Measurements from ENCODE around the gene GPC6. TPM values are rescaled to one million over a fixed set of nuclear protein-coding genes. Genes with fewer than 3 reads are reported as not detected.

Gene GPC6
- polyA plus RNA-seq, 1 of the 3 experiments (the other 2 are of a cell fraction): 6.7 TPM

DNA sequence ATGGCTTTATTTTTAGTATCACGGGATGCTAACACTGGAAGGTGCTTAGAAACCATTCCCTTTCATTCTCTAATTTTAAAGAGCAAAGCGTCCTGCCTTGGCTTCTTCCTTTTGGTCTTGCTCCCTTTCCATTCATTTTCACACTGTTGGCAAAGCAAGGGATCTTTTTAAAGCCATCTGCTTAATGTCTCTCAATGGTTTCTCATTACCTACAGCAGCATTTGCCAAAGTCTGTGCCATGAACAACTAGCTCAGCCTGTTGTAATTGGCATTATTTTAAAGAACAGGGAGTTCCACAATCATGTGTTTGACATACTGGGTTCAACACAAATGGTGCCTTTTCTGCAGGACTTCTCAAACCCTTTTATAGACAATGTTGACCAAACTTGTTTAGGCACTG, 444.3 kb downstream of the GPC6 start (continued):
- TF ChIP-seq, protein P1, sequence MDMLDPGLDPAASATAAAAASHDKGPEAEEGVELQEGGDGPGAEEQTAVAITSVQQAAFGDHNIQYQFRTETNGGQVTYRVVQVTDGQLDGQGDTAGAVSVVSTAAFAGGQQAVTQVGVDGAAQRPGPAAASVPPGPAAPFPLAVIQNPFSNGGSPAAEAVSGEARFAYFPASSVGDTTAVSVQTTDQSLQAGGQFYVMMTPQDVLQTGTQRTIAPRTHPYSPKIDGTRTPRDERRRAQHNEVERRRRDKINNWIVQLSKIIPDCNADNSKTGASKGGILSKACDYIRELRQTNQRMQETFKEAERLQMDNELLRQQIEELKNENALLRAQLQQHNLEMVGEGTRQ (IDR thresholded peaks at IDR 0.05; ENCODE audit: borderline replicate concordance, low read depth, low read length): no peak
- TF ChIP-seq TAF1 (IDR thresholded peaks at IDR 0.05; ENCODE audit: borderline replicate concordance, low read depth, low read length) (no peak), MXI1 (IDR thresholded peaks at IDR 0.05; ENCODE audit: low read depth, low read length) (no peak)

DNA sequence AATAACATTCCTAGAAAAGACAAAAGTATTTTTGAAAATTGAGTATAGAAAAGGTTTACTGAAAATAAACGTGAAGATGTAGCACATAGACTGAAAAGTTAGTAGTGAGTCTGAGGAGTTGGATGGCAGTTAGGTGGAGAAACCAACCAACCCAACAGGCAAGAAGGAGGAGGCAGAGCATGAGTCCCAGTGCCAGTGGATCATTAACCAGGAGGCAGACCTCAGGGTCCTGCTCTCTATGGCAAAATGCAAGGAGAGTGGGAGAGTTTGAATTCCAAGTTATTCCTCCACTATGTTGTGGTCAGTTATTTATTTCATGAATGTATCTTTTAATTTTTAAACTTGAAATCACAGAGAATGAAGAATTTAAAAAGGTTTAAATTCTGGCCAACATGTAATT, 446.4 kb downstream of the GPC6 start:
- Histone ChIP-seq H4K20me1 (ENCODE audit: insufficient read depth) (no peaks in the 10 kb centered on the region), H3K4me1 (ENCODE audit: control insufficient read depth in 1 of 2, insufficient read depth in 2 of 2, low read depth in 1 of 2, low read length in 1 of 2) (peaks cover 0 to 19% of the 10 kb centered on the region in 2 experiments; a peak in 2 of 4 replicates), H3F3A (replicated peaks; ENCODE audit: insufficient read depth) (no peaks in the 10 kb centered on the region), H3K9ac (no peak overlapping the region), H3K4me2 (no peak overlapping the region), H3K27me3 (ENCODE audit: insufficient read depth) (no peaks in the 10 kb centered on the region), H3K79me2 (ENCODE audit: insufficient read depth) (no peaks in the 10 kb centered on the region), H3K27ac (ENCODE audit: low read depth in 2 of 2, low read length in 1 of 2) (peak overlapping the region in 1 of 2 experiments; percentile 98; a peak in 2 of 4 replicates), H3K9me3 (no peaks in the 10 kb centered on the region), H3K36me3 (replicated peaks in 1 of 2; ENCODE audit: control insufficient read depth in 1 of 2, insufficient read depth in 2 of 2, low read length in 1 of 2) (no peaks in the 10 kb centered on the region), H3K9me2 (no peaks in the 10 kb centered on the region), H3K4me3 (ENCODE audit: low read depth in 2 of 2, low read length in 1 of 2) (no peak overlapping the region), H2AFZ (ENCODE audit: low read depth) (no peak overlapping the region)
- no peak for TF ChIP-seq MXI1 (IDR thresholded peaks at IDR 0.05; ENCODE audit: low read depth, low read length)
- TF ChIP-seq SIN3A (IDR thresholded peaks at IDR 0.05; ENCODE audit: borderline replicate concordance, low read depth, low read length): no peak
- TF ChIP-seq, protein P2, sequence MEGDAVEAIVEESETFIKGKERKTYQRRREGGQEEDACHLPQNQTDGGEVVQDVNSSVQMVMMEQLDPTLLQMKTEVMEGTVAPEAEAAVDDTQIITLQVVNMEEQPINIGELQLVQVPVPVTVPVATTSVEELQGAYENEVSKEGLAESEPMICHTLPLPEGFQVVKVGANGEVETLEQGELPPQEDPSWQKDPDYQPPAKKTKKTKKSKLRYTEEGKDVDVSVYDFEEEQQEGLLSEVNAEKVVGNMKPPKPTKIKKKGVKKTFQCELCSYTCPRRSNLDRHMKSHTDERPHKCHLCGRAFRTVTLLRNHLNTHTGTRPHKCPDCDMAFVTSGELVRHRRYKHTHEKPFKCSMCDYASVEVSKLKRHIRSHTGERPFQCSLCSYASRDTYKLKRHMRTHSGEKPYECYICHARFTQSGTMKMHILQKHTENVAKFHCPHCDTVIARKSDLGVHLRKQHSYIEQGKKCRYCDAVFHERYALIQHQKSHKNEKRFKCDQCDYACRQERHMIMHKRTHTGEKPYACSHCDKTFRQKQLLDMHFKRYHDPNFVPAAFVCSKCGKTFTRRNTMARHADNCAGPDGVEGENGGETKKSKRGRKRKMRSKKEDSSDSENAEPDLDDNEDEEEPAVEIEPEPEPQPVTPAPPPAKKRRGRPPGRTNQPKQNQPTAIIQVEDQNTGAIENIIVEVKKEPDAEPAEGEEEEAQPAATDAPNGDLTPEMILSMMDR (IDR thresholded peaks at IDR 0.05): no peak
- TF ChIP-seq TCF12 (IDR thresholded peaks at IDR 0.05): no peak
- no peak for TF ChIP-seq TAF1 (IDR thresholded peaks at IDR 0.05; ENCODE audit: borderline replicate concordance, low read depth, low read length)
- TF ChIP-seq RAD21 (IDR thresholded peaks at IDR 0.05; ENCODE audit: low read length): no peak
- TF ChIP-seq GATA2 (CRISPR knock-in tag; IDR thresholded peaks at IDR 0.05): no peak
- ChIA-PET POLR2A (no interaction called here), CTCF (interaction anchor here (1.5 kb wide), 1 partner anchor 425 kb away, joined by 3 read pairs; no protein-coding TSS in a partner anchor)
- no peak for DNase-seq
- WGBS (ENCODE audit: low lambda C conversion rate): 76% methylated on average over 1 of the region's 1 CpG

DNA sequence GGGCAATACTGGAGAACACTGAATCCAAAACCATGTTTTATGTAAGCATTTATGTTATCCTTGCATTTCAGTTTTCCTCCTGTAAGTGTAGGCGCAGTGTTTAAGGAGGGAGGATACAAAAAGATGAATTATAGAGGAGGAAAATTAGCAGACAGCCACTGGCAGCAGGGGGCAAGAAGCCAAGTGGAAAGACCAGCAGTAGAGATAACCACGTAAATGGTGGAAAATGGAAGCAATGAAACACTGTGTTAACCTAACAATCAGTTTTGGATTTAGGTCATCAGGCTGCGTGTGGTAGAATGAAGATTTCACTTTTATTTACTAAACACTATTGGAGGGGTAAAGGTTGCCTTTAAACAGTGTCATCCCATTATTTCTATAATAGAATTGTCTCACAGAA, 447.3 kb downstream of the GPC6 start:
- TF ChIP-seq EZH2phosphoT487 (IDR thresholded peaks at IDR 0.05; ENCODE audit: borderline replicate concordance, low read depth): no peak
- TF ChIP-seq SMC3 (IDR thresholded peaks at IDR 0.05; ENCODE audit: low read depth, low read length): peak; percentile 26; the same call in 1 of the 2 replicates
- TF ChIP-seq EP300 (IDR thresholded peaks at IDR 0.05; ENCODE audit: borderline replicate concordance in 1 of 2, low read depth in 1 of 2, low read length in 1 of 2): peak in 1 of 2 experiments; percentile 57; a peak in 2 of 4 replicates
- TF ChIP-seq NFIC (IDR thresholded peaks at IDR 0.05; ENCODE audit: borderline replicate concordance): no peak
- TF ChIP-seq RAD21 (IDR thresholded peaks at IDR 0.05; ENCODE audit: low read length): peak; percentile 50
- no peaks in the 10 kb centered on the region for H4K20me1 ChIP-seq (ENCODE audit: insufficient read depth)
- H3K4me2 ChIP-seq: no peak overlapping the region
- peak overlapping the region in 1 of 2 experiments; percentile 98; a peak in 2 of 4 replicates for H3K27ac ChIP-seq (ENCODE audit: low read depth in 2 of 2, low read length in 1 of 2)
- H3K79me2 ChIP-seq (ENCODE audit: insufficient read depth): no peaks in the 10 kb centered on the region
- POLR2A ChIA-PET: interaction anchor here (0.6 kb wide), 1 partner anchor 446 kb away, joined by 3 read pairs; no protein-coding TSS in a partner anchor
- no peaks in the 10 kb centered on the region for H3F3A ChIP-seq (replicated peaks; ENCODE audit: insufficient read depth)
- no peaks in the 10 kb centered on the region for H3K27me3 ChIP-seq (ENCODE audit: insufficient read depth)
- DNase-seq: peak; percentile 41
- no peaks in the 10 kb centered on the region for H3K9me2 ChIP-seq
- peaks cover 0 to 19% of the 10 kb centered on the region in 2 experiments; a peak in 2 of 4 replicates for H3K4me1 ChIP-seq (ENCODE audit: control insufficient read depth in 1 of 2, insufficient read depth in 2 of 2, low read depth in 1 of 2, low read length in 1 of 2)
- no peaks in the 10 kb centered on the region for H3K36me3 ChIP-seq (replicated peaks in 1 of 2; ENCODE audit: control insufficient read depth in 1 of 2, insufficient read depth in 2 of 2, low read length in 1 of 2)
- no peak overlapping the region; a peak in 1 of 4 replicates for H3K4me3 ChIP-seq (ENCODE audit: low read depth in 2 of 2, low read length in 1 of 2)
- CTCF ChIA-PET: interaction anchor here (1.3 to 1.5 kb wide), 2 partner anchors 426 to 688 kb away, joined by 3 read pairs; no protein-coding TSS in a partner anchor
- WGBS (ENCODE audit: low lambda C conversion rate): 72% methylated on average over 3 of the region's 3 CpGs
- H2AFZ ChIP-seq (ENCODE audit: low read depth): no peak overlapping the region
- no peak overlapping the region for H3K9ac ChIP-seq
- H3K9me3 ChIP-seq: no peaks in the 10 kb centered on the region
